GM18517 (cell line): ENCODE results near the gene OXSR1.
"Not testable (repeated sequence)": the region's sequence is repeated elsewhere in the genome, so short reads cannot be mapped to it uniquely, and the experiment has no call there.

Experiments
- ATAC-seq: cut with Tn5 transposase; IDR thresholded peaks from one replicate; pipeline ENCODE4 v1.9.1; 2021; ENCODE audit warnings: mild to moderate bottlenecking, moderate library complexity; ENCODE audit not compliant: unreplicated experiment

The OXSR1 gene

DNA sequence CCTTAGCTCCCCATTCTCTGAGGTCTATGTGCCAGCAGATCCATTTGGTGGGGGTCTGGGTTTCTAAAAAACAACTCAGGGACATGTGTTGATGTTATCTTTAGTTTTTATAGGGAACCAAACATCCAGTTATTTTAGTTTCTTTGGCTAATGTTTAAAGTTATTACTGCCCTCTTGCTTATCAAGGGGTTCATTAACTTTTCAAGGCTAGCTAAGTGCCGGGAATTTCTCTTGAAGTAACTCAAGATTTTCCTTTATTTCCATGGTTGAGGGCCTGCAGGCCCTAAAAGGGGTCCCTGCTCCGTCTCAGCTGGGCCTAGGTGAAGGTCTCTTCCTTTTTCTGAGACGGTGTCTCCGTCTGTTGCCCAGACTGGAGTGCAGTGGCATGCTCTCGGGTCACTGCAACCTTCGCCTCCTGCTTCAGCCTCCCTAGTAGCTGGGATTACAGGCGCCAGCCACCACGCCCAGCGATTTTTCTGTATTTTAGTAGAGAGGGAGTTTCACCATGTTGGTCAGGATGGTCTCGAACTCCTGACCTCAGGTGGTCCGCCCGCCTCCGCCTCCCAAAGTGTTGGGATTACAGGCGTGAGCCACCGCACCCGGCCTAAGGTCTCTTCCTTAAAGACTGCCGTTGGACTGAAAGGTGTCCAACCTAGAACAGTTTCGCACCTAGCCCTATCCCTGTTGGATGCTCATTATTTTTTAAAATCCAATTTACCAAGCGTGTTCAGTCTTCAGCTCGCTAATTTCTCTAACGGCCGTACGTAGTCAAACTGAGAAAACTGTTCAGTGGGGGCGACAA is 1.3 kb upstream of the OXSR1 start:
- no peak for ATAC-seq

GRCh38 chr3:38164643-38164951 is 740 bp upstream of the OXSR1 start:
- peak; percentile 16 for ATAC-seq

- no peak for ATAC-seq
Measured at GRCh38 chr3:38165722-38166387, 518 bp downstream of the OXSR1 start.

DNA sequence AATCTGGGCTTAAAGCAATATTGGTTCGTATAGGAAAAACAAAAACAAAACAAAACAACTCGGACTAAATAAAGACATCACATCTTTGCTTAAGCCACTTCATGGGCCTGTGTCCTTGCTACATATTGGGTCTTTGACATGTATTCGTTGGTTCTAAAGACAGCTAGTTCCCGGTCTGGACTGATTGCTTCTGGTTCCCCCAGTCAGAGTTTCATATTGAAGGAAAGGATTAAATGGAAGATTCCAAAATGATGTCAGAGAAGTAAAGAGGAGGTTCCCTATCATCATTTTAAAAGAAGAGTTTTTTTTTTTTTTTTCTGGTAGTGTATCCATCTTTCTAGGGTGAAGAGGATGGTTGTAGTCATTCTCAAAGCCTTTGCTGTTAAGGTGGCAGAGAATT is 2.3 kb downstream of the OXSR1 start:
- no peak for ATAC-seq

DNA sequence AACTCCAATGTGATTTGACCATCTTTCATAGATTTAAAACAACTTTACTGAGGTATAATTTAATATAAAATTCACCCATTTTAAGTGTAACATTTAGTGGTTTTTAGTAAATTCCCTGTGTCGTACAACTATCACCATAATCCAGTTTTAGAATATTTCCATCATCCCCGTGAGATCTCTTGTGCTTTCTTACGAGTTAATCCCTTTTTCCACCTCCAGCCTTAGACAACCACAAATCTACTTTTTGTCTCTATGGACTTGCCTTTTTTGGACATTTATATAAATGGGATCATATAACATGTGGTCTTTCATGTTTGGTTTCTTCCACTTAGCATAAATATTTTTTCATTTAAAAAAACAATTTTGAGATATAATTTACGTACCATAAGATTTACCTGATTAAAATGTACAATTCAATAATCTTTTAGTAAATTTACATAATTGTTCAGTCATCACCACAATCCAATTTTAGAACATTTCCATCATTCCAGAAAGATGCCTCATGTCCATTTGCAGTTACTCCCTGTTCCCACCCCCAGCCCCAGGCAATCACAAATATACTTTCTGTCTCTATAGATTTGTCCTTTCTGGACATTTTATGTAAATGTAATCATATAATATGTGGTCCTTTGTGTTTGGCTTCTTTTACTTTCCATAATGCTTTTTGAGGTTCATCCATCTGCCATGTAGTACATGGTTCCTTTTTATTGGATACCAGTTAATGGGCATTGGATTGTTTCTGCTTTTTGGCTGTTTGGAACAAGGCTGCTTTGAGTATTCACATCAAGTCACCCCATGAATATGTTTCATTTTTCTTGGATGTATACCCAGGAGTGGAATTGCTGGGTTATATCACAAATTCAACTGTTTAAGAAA is 3.1 kb downstream of the OXSR1 start:
- no peak for ATAC-seq

DNA sequence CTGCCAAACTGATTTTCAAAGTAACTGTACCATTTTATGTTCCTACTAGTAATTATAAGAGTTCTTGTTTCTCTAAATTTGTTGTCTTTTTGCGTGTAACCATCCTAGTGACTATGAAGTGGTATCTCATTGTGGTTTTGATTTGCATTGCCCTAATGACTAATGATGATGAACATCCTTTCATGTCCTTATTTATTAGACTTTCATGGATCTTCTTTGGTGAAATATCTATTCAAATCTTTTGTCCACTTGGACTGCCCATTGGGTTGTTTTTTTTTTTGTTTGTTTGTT is 3.6 kb downstream of the OXSR1 start:
- no peak for ATAC-seq

GRCh38 chr3:38170722-38171121 is 5.4 kb downstream of the OXSR1 start:
- no peak for ATAC-seq

GRCh38 chr3:38171622-38172021 is 6.3 kb downstream of the OXSR1 start:
- no peak for ATAC-seq

GRCh38 chr3:38173834-38174418 is 8.6 kb downstream of the OXSR1 start:
- peak; percentile 42 for ATAC-seq

- no peak for ATAC-seq
Measured at GRCh38 chr3:38177181-38177580, 11.8 kb downstream of the OXSR1 start.

GRCh38 chr3:38186781-38187180 is 21.4 kb downstream of the OXSR1 start:
- ATAC-seq: no peak

- ATAC-seq: no peak
Measured at GRCh38 chr3:38190481-38190881, 25.1 kb downstream of the OXSR1 start.

GRCh38 chr3:38202931-38203330 is 37.6 kb downstream of the OXSR1 start:
- ATAC-seq: not testable (repeated sequence)

DNA sequence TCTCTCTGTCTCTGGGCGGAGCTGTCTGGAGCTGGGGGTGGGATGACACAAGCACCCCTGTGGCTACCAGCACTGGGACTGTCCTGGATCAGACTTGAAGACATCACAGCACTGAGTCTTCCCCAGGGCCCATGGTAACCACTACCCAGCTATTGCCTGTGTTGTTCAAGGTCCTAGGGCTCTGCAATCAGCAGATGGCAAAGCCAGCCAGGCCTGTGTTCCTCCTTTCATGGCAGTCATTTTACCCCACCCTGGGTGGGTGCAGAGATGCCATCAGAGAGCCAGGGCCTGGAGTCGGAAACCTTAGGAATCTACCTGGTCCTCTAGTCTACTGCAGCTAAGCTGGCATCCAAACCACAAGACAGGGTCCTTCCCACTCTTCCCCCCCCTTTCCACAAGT is 38.4 kb downstream of the OXSR1 start:
- ATAC-seq: no peak

DNA sequence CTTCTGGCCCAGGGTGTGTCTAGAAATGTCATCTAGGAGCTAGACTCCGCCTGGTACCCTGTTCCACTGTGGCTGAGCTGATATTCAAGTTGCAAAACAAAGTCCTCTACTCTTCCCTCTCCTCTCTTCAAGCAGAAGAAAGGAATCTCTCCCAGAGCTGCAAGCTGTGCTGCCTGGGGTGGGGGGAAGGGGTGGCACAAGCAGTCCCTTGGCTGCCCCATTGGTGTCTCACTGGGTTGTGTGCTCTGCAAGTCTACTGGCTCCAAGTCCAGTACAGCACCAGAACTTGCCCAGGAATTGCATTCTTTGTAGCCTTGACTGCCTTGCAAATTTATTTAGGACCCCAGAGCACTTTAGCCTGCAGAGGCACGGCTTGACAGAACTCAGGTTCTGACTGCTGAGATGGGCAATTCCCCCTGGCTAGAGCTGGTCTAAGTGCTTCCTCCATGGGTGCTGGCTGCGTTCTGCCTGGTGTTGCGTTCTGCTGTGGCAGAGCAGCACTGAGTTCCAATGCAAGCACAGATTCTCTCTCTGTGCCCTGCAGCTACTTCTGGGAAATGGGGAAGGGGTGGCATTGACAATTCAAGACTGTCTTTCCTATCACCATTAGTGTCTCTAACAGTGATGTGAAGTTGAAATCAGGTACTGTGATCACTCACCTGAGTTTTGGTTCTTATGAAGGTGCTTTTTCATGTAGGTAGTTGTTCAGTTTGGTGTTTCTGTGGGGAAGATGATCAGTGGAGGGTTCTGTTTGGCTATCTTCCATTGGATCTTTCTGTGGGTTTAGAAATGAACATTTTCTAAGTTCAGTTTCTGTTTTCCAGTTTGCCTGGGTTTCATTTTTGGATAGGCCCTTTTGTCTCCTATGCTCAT is 39.5 kb downstream of the OXSR1 start:
- no peak for ATAC-seq

DNA sequence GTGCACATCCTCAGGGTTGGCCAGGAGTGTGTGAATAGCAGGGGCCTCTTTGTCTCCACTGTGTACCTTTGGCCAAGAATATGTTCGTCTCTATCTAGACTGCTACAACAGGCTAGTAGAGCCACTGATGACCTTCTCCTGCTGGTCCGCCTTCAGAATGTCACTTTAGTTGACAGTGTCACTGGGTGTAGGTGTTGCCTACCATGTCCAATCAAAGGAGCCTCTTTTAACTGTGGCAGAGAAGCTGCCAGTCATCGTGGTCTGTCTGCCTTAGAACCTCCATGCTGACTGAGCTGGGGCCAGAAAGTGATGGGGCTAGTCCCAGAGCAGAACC is 40.1 kb downstream of the OXSR1 start:
- no peak for ATAC-seq

DNA sequence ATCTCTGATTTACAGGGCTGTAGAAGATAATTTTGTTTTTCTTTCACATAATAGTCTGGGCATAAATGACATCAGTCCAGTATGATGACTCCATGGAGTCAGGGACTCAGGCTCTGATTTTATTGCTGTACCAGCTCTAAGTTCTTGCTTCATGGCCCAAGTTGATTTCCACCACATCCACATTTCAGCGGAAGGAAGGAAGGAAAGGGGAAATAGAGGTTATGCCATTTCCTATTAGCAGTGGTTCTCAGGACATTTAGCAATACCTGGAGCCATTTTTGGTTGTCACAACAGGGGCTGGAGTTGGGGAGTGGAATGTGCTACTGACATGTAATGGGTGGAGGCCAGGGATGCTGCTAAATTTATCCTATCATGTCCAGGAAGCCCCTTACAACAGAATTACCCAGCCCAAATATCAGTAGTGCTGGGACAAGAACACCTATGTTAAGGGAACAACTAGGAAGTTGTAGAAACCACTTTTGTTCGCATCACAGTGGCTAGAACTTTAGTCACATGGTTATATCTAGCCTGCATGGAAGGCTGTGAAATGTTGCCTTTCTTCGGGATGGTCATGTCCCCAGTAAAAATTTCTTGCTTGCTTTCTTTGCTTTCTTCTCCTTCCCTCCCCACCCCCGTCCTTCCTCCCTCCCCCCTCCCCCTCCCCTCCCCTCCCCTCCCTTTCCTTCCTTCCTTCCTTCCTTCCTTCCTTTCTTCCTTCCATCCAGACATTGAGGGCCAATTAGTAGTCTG is 42.1 kb downstream of the OXSR1 start:
- ATAC-seq: no peak

- ATAC-seq: peak; percentile 73
Measured at GRCh38 chr3:38210141-38210757, 44.9 kb downstream of the OXSR1 start.

- ATAC-seq: no peak
Measured at GRCh38 chr3:38212141-38212540, 46.8 kb downstream of the OXSR1 start.

DNA sequence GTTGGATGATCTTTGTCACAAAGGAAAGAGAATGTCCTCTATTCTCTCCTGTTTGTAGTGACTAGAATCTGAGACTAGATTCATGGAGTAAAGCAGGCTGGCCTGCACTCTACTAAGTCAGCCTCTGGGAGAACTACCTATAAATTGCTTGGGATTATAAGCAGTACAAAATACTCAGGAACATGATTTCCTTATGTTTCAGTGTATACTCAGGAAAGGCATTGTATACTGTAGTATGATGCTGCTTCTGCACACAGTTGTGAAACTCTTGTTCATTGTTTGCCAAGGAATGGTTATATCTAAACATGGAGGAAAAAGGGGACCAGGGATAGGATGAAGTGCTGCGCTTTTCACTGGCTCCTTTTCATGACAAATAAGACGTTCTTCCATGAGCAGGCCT is 49.2 kb downstream of the OXSR1 start:
- no peak for ATAC-seq
